Uterus (tissue), 4 donors: ENCODE results near the gene GGTA1. TPM values are rescaled to one million over a fixed set of nuclear protein-coding genes. Genes with fewer than 3 reads are reported as not detected.
"Not testable (repeated sequence)": the region's sequence is repeated elsewhere in the genome, so short reads cannot be mapped to it uniquely, and the experiment has no call there.

ENCODE experiments used
- DNase-seq, 2 donors: peaks; one replicate each; pipeline ENCODE4 v3.0.0-alpha.2; 2019 to 2020
- H3K27ac ChIP-seq, 2 donors: fragments of 200-600 bp; sonication (generic); 1 replicate in 1 of 2; 2 replicates in 1 of 2; pipeline ENCODE4 v1.5.1; 2016 to 2018
- H3K27me3 ChIP-seq, 2 donors: fragments of 200-600 bp; sonication (generic); one replicate each; pipeline ENCODE4 v1.5.1; 2018 to 2019; ENCODE audit warnings: control low read depth in 1 of 2
- H3K36me3 ChIP-seq, 2 donors: fragments of 200-600 bp; sonication (generic); one replicate each; pipeline ENCODE4 v1.5.1; 2019; ENCODE audit warnings: control low read depth in 1 of 2
- H3K4me1 ChIP-seq, 2 donors: fragments of 200-600 bp; sonication (generic); one replicate each; pipeline ENCODE4 v1.5.1; 2018 to 2019; ENCODE audit warnings: control low read depth in 1 of 2
- H3K4me3 ChIP-seq, 2 donors: fragments of 200-600 bp; sonication (generic); 1 replicate in 1 of 2; 2 replicates in 1 of 2; pipeline ENCODE4 v1.5.1; 2018 to 2019; ENCODE audit warnings: mild to moderate bottlenecking in 1 of 2
- H3K9me3 ChIP-seq, 2 donors: fragments of 200-600 bp; sonication (generic); one replicate each; pipeline ENCODE4 v1.5.1; 2019; ENCODE audit warnings: control low read depth in 1 of 2
- POLR2A ChIP-seq, 2 donors: fragments of 450-650 bp; IDR thresholded peaks; one replicate each; pipeline ENCODE4 v1.6.1; 2016; ENCODE audit warnings: antibody characterized with exemption in 2 of 2, mild to moderate bottlenecking in 1 of 2, moderate library complexity in 1 of 2
- intact Hi-C: fragments of 100-400 bp; cut with DNase I; formaldehyde crosslinking; loops from one replicate; pipeline ENCODE4 v1.15.1; 2023; ENCODE audit warnings: low total_unique reads
- total RNA-seq, 4 donors: library from RNA; depleted of rRNA in 3 of 4; stranded (reverse); fragments of >200 nt in 3 of 4; gene quantifications; one replicate each; pipeline versions ENCODE4 v1.1.0 to v1.2.4, GENCODE V29; 2014 to 2023
- TF ChIP-seq, protein P1 (sequence below), 4 experiments: fragments of 200-600 bp in 2 of 4; fragments of 450-650 bp in 2 of 4; sonication (generic) in 2 of 4; IDR thresholded peaks; one replicate each; pipeline ENCODE4 v1.5.1; 2016 to 2019; ENCODE audit warnings: antibody characterized with exemption in 4 of 4, mild to moderate bottlenecking in 2 of 4, moderate library complexity in 1 of 4
- donor health status: DM: yes; HTN: yes; CAD: no.

Gene GGTA1
- total RNA-seq, 4 donors from 2014 or later, result 0.77 to 16.3 (median 6.0) TPM

DNA sequence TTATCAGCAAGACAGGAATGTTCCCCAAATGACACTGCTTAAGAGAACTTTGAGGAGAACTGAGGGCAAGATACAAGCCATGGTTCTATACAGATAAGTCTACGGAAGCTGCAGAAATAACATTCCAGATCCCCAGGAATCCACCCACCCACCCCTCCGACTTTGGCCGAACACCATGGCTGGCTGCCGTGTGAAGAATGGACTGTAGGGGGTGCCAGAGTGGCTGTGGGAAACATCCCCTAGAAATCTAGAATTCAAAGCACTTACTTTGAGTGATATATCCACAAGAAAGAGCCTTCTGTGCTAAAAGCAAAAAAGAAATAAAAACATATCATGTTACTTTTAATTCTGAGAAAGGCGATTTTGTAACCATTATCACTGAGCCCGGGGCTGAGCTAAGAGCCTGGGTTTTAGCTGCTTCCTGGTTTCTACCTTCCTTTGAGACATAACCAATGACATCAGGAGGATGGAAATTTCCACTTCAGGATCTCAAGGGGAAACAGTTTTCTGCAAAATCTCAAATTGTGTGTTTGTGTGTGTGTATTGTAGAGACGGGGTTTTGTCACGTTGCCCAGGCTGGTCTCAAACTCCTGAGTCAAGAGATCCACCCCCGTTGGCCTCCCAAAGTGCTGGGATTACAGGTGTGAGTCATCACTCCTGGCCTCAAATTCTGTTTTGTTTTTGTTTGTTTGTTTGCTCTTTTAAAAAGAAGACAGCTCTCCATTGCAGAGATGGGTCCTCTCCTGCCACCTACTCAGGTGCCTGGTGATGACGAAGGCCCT is 36.4 kb downstream of the GGTA1 start:
- no peak overlapping the region for H3K4me3 ChIP-seq
- H3K9me3 ChIP-seq, result no peaks in the 10 kb centered on the region
- TF ChIP-seq, protein P1, sequence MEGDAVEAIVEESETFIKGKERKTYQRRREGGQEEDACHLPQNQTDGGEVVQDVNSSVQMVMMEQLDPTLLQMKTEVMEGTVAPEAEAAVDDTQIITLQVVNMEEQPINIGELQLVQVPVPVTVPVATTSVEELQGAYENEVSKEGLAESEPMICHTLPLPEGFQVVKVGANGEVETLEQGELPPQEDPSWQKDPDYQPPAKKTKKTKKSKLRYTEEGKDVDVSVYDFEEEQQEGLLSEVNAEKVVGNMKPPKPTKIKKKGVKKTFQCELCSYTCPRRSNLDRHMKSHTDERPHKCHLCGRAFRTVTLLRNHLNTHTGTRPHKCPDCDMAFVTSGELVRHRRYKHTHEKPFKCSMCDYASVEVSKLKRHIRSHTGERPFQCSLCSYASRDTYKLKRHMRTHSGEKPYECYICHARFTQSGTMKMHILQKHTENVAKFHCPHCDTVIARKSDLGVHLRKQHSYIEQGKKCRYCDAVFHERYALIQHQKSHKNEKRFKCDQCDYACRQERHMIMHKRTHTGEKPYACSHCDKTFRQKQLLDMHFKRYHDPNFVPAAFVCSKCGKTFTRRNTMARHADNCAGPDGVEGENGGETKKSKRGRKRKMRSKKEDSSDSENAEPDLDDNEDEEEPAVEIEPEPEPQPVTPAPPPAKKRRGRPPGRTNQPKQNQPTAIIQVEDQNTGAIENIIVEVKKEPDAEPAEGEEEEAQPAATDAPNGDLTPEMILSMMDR (IDR thresholded peaks at IDR 0.05), result peak in 3 of 4 experiments; percentile 22 to 54 (median 30)
- TF ChIP-seq POLR2A (IDR thresholded peaks at IDR 0.05), result no peak
- no peaks in the 10 kb centered on the region for H3K27me3 ChIP-seq
- no peaks in the 10 kb centered on the region for H3K4me1 ChIP-seq
- no peaks in the 10 kb centered on the region for H3K36me3 ChIP-seq
- DNase-seq, result peak in 1 of 2 donors; percentile 31
- no peak overlapping the region for H3K27ac ChIP-seq
- intact Hi-C loops, result no loop called here

DNA sequence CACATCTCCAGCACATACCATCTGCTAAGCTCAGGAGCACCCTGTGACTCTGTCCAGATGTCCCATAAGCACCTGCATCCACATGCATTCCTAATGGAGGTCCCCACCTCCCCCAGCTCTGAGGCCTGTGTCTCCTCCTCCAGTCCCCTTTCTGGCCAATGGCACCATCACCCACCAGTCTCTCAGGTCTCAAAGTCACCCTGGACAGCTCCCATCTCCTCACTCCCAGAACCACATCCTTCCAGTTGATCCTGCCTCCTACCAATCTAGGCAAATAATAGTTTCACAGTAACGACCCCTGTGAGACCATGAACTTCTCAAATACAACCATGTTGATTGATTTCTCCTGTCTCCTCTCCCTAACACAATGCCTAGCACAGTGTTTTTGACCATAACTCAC is 40.1 kb downstream of the GGTA1 start:
- no peak for DNase-seq
- Histone ChIP-seq H3K4me1 (no peaks in the 10 kb centered on the region), H3K27ac (no peak overlapping the region), H3K4me3 (no peak overlapping the region), H3K9me3 (no peaks in the 10 kb centered on the region), H3K27me3 (no peaks in the 10 kb centered on the region), H3K36me3 (no peaks in the 10 kb centered on the region)
- TF ChIP-seq, protein P1 (IDR thresholded peaks at IDR 0.05), result no peak
- no peak for TF ChIP-seq POLR2A (IDR thresholded peaks at IDR 0.05)
- intact Hi-C loops, result no loop called here

DNA sequence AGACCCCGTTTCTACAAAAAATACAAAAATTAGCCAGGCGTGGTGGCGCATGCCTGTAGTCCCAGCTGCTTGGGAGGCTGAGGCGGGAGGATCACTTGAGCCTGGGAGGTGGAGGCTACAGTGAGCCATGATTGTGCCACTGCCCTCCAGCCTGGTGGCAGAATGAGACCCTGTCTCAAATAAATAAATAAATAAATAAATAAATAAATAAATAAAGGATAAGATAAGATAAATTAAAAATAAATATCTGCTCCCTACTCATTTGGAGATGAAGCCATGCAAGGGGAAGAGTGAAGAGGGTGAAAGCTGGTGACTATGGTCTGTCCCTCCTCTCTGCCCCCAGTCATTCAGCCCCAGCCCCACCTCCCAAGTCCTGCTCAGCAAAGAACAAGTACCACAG is 41.2 kb downstream of the GGTA1 start:
- H3K36me3 ChIP-seq, H3K27me3 ChIP-seq, H3K9me3 ChIP-seq, DNase-seq, intact Hi-C loops, H3K4me3 ChIP-seq, H3K27ac ChIP-seq, H3K4me1 ChIP-seq: not testable (repeated sequence)

DNA sequence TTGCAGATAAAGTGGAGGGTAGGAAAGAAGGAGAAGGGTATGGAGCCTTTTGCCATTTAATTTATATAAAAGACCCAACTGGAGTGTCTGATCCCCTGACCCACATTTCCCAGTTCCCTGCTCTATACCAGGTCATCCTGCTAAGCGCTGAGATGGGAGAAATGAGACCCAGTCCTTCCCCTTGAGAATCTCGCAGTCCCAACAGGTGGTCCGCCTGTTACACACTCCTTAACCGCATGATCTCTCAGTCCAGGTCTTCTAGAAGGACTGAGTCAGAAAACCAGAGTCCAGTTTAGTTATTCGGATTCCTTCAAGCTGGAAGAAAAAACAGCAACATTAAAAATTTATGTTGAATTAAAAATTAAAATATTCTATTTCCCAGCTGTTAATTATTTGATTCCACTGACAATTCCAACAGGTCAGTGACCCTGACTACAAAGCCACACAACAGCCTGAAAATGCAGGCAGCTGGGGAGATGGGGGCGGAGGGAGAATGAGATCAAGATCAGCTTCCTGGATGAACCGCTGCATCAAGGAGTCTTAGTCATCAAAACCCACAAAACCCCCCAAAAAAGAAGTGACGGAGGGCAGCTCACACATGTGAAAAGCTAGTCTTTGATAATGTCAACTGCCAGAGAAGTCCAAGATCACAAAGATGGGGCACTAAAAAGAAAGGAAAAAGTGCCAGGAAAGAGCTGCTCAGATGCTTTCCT is 44.0 kb downstream of the GGTA1 start:
- DNase-seq, result no peak
- intact Hi-C loops, result no loop called here
- no peak overlapping the region for H3K4me3 ChIP-seq
- H3K4me1 ChIP-seq, result no peaks in the 10 kb centered on the region
- no peaks in the 10 kb centered on the region for H3K9me3 ChIP-seq
- no peaks in the 10 kb centered on the region for H3K27me3 ChIP-seq
- no peak overlapping the region for H3K27ac ChIP-seq
- TF ChIP-seq, protein P1 (IDR thresholded peaks at IDR 0.05), result no peak
- TF ChIP-seq POLR2A (IDR thresholded peaks at IDR 0.05), result no peak
- H3K36me3 ChIP-seq, result no peaks in the 10 kb centered on the region

DNA sequence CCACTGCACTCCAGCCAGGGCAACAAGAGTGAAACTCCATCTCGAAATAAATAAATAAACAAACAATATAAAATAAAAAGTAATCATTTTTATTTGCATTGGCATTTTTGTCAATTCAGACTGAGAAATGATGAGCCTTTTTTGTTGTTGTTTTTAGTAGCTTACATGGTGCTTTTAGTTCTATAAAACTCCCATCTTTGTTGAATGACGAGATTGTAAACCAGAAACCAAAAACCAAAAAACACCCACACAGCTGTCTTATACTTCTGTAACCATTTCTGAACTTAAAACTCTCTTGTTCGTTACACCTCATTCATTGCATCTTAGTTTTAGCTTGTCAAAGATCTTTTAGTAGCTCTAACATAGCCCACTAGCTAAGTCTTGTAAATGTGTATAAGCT is 44.7 kb downstream of the GGTA1 start:
- no peaks in the 10 kb centered on the region for H3K9me3 ChIP-seq
- H3K27ac ChIP-seq, result no peak overlapping the region
- no peak for DNase-seq
- H3K36me3 ChIP-seq, result no peaks in the 10 kb centered on the region
- H3K4me1 ChIP-seq, result no peaks in the 10 kb centered on the region
- intact Hi-C loops, result no loop called here
- no peaks in the 10 kb centered on the region for H3K27me3 ChIP-seq
- no peak for TF ChIP-seq POLR2A (IDR thresholded peaks at IDR 0.05)
- TF ChIP-seq, protein P1 (IDR thresholded peaks at IDR 0.05), result no peak
- no peak overlapping the region for H3K4me3 ChIP-seq
